Measurements from ENCODE around the gene MEI1.
A peak's percentile ranks its signal among the peaks of the same experiment; 100 is the strongest.

Gene MEI1

GRCh38 chr22:41808400-41808799, 109.1 kb downstream of the MEI1 start:
- Histone ChIP-seq H3K23ac (ENCODE audit: low read depth, low read length, poor library complexity) (no peak overlapping the region), H2BK12ac (ENCODE audit: low read length) (no peak overlapping the region), H3K4me1 (ENCODE audit: control insufficient read depth in 2 of 2, insufficient read depth in 1 of 2, low read depth in 1 of 2, low read length in 2 of 2) (peaks cover 0 to 3% of the 10 kb centered on the region in 2 donors), H4K91ac (ENCODE audit: low read depth, low read length, poor library complexity) (no peak overlapping the region), H3K14ac (ENCODE audit: low read length) (no peak overlapping the region), H3K27me3 (ENCODE audit: control insufficient read depth in 3 of 3, insufficient read depth in 3 of 3, low read depth in 1 of 3, low read length in 3 of 3) (no peaks in the 10 kb centered on the region), H3K4ac (ENCODE audit: low read length) (no peak overlapping the region), H2BK120ac (ENCODE audit: low read depth, low read length) (no peak overlapping the region), H3K79me1 (ENCODE audit: low read depth, low read length) (peaks cover 3% of the 10 kb centered on the region), H3K9ac (ENCODE audit: low read depth, low read length, poor library complexity) (peak overlapping the region; percentile 63), H2AFZ (ENCODE audit: low read length) (no peak overlapping the region), H3K18ac (ENCODE audit: low read length) (no peak overlapping the region), H2BK5ac (ENCODE audit: low read length) (no peak overlapping the region), H3K4me3 (ENCODE audit: low read length in 2 of 2) (no peak overlapping the region), H3K36me3 (replicated peaks in 1 of 2; ENCODE audit: control insufficient read depth in 2 of 2, insufficient read depth in 2 of 2, low read length in 2 of 2) (peaks cover 16 to 42% of the 10 kb centered on the region in 2 donors), H3K4me2 (ENCODE audit: insufficient read depth, low read length, poor library complexity, severe bottlenecking) (no peak overlapping the region), H2AK5ac (ENCODE audit: low read depth, low read length) (no peak overlapping the region), H2BK15ac (ENCODE audit: low read length) (no peak overlapping the region), H4K8ac (ENCODE audit: low read depth, low read length) (no peak overlapping the region), H3K9me3 (replicated peaks in 1 of 2; ENCODE audit: control insufficient read depth in 2 of 2, insufficient read depth in 1 of 2, low read depth in 1 of 2, low read length in 2 of 2) (no peaks in the 10 kb centered on the region), H3K27ac (replicated peaks; ENCODE audit: low read length) (no peak overlapping the region)
- no peak for DNase-seq (ENCODE audit: low spot score)
- WGBS, 2 donors (ENCODE audit: extremely low coverage in 2 of 2, insufficient read length in 2 of 2, insufficient replicate concordance in 1 of 2): no CpG with 5 or more reads among the region's 6 CpGs

GRCh38 chr22:41810022-41810421, 110.7 kb downstream of the MEI1 start:
- H3K14ac ChIP-seq (ENCODE audit: low read length): no peak overlapping the region
- H3K36me3 ChIP-seq (replicated peaks in 1 of 2; ENCODE audit: control insufficient read depth in 2 of 2, insufficient read depth in 2 of 2, low read length in 2 of 2): peaks cover 26 to 56% of the 10 kb centered on the region in 2 donors
- H3K9me3 ChIP-seq (replicated peaks in 1 of 2; ENCODE audit: control insufficient read depth in 2 of 2, insufficient read depth in 1 of 2, low read depth in 1 of 2, low read length in 2 of 2): no peaks in the 10 kb centered on the region
- DNase-seq (ENCODE audit: low spot score): no peak
- H3K27ac ChIP-seq (replicated peaks; ENCODE audit: low read length): no peak overlapping the region
- H2AFZ ChIP-seq (ENCODE audit: low read length): no peak overlapping the region
- H3K79me1 ChIP-seq (ENCODE audit: low read depth, low read length): peaks cover 3% of the 10 kb centered on the region
- H3K4me1 ChIP-seq (ENCODE audit: control insufficient read depth in 2 of 2, insufficient read depth in 1 of 2, low read depth in 1 of 2, low read length in 2 of 2): peaks cover 0 to 3% of the 10 kb centered on the region in 2 donors
- no CpG with 5 or more reads among the region's 12 CpGs for WGBS, 2 donors (ENCODE audit: extremely low coverage in 2 of 2, insufficient read length in 2 of 2, insufficient replicate concordance in 1 of 2)
- H4K8ac ChIP-seq (ENCODE audit: low read depth, low read length): no peak overlapping the region
- H2AK5ac ChIP-seq (ENCODE audit: low read depth, low read length): no peak overlapping the region
- H4K91ac ChIP-seq (ENCODE audit: low read depth, low read length, poor library complexity): no peak overlapping the region
- no peaks in the 10 kb centered on the region for H3K27me3 ChIP-seq (ENCODE audit: control insufficient read depth in 3 of 3, insufficient read depth in 3 of 3, low read depth in 1 of 3, low read length in 3 of 3)
- H2BK120ac ChIP-seq (ENCODE audit: low read depth, low read length): no peak overlapping the region
- H3K4ac ChIP-seq (ENCODE audit: low read length): no peak overlapping the region
- no peak overlapping the region for H3K4me2 ChIP-seq (ENCODE audit: insufficient read depth, low read length, poor library complexity, severe bottlenecking)
- H3K18ac ChIP-seq (ENCODE audit: low read length): no peak overlapping the region
- H2BK15ac ChIP-seq (ENCODE audit: low read length): no peak overlapping the region
- H3K9ac ChIP-seq (ENCODE audit: low read depth, low read length, poor library complexity): no peak overlapping the region
- no peak overlapping the region for H3K4me3 ChIP-seq (ENCODE audit: low read length in 2 of 2)
- no peak overlapping the region for H2BK12ac ChIP-seq (ENCODE audit: low read length)
- H3K23ac ChIP-seq (ENCODE audit: low read depth, low read length, poor library complexity): no peak overlapping the region
- H2BK5ac ChIP-seq (ENCODE audit: low read length): peak overlapping the region; percentile 48

GRCh38 chr22:41812805-41813545, 113.7 kb downstream of the MEI1 start:
- Histone ChIP-seq H3K18ac (ENCODE audit: low read length) (no peak overlapping the region), H3K4ac (ENCODE audit: low read length) (no peak overlapping the region), H3K4me2 (ENCODE audit: insufficient read depth, low read length, poor library complexity, severe bottlenecking) (no peak overlapping the region), H2BK120ac (ENCODE audit: low read depth, low read length) (no peak overlapping the region), H2BK12ac (ENCODE audit: low read length) (no peak overlapping the region), H3K27ac (replicated peaks; ENCODE audit: low read length) (no peak overlapping the region), H3K14ac (ENCODE audit: low read length) (no peak overlapping the region), H3K79me1 (ENCODE audit: low read depth, low read length) (peaks cover 3% of the 10 kb centered on the region), H3K4me3 (ENCODE audit: low read length in 2 of 2) (no peak overlapping the region), H3K9ac (ENCODE audit: low read depth, low read length, poor library complexity) (no peak overlapping the region), H2BK5ac (ENCODE audit: low read length) (no peak overlapping the region), H4K8ac (ENCODE audit: low read depth, low read length) (no peak overlapping the region), H3K9me3 (replicated peaks in 1 of 2; ENCODE audit: control insufficient read depth in 2 of 2, insufficient read depth in 1 of 2, low read depth in 1 of 2, low read length in 2 of 2) (no peaks in the 10 kb centered on the region), H3K23ac (ENCODE audit: low read depth, low read length, poor library complexity) (peak overlapping the region; percentile 48), H2BK15ac (ENCODE audit: low read length) (no peak overlapping the region), H3K27me3 (ENCODE audit: control insufficient read depth in 3 of 3, insufficient read depth in 3 of 3, low read depth in 1 of 3, low read length in 3 of 3) (no peaks in the 10 kb centered on the region), H2AFZ (ENCODE audit: low read length) (no peak overlapping the region), H2AK5ac (ENCODE audit: low read depth, low read length) (no peak overlapping the region), H3K4me1 (ENCODE audit: control insufficient read depth in 2 of 2, insufficient read depth in 1 of 2, low read depth in 1 of 2, low read length in 2 of 2) (peaks cover 0 to 3% of the 10 kb centered on the region in 2 donors), H4K91ac (ENCODE audit: low read depth, low read length, poor library complexity) (no peak overlapping the region), H3K36me3 (replicated peaks in 1 of 2; ENCODE audit: control insufficient read depth in 2 of 2, insufficient read depth in 2 of 2, low read length in 2 of 2) (peaks cover 29 to 75% of the 10 kb centered on the region in 2 donors)
- WGBS, 2 donors (ENCODE audit: extremely low coverage in 2 of 2, insufficient read length in 2 of 2, insufficient replicate concordance in 1 of 2): no CpG with 5 or more reads among the region's 16 CpGs
- no peak for DNase-seq (ENCODE audit: low spot score)

- peaks cover 29 to 77% of the 10 kb centered on the region in 2 donors for H3K36me3 ChIP-seq (replicated peaks in 1 of 2; ENCODE audit: control insufficient read depth in 2 of 2, insufficient read depth in 2 of 2, low read length in 2 of 2)
- no peak overlapping the region for H4K91ac ChIP-seq (ENCODE audit: low read depth, low read length, poor library complexity)
- no peak overlapping the region for H2BK15ac ChIP-seq (ENCODE audit: low read length)
- no peak overlapping the region for H3K18ac ChIP-seq (ENCODE audit: low read length)
- peaks cover 3% of the 10 kb centered on the region for H3K79me1 ChIP-seq (ENCODE audit: low read depth, low read length)
- no peaks in the 10 kb centered on the region for H3K4me1 ChIP-seq (ENCODE audit: control insufficient read depth in 2 of 2, insufficient read depth in 1 of 2, low read depth in 1 of 2, low read length in 2 of 2)
- H3K4me3 ChIP-seq (ENCODE audit: low read length in 2 of 2): no peak overlapping the region
- no peak overlapping the region for H3K9ac ChIP-seq (ENCODE audit: low read depth, low read length, poor library complexity)
- no peak overlapping the region for H2BK120ac ChIP-seq (ENCODE audit: low read depth, low read length)
- H2AFZ ChIP-seq (ENCODE audit: low read length): no peak overlapping the region
- no peak overlapping the region for H3K14ac ChIP-seq (ENCODE audit: low read length)
- H2AK5ac ChIP-seq (ENCODE audit: low read depth, low read length): no peak overlapping the region
- no peaks in the 10 kb centered on the region for H3K27me3 ChIP-seq (ENCODE audit: control insufficient read depth in 3 of 3, insufficient read depth in 3 of 3, low read depth in 1 of 3, low read length in 3 of 3)
- no peaks in the 10 kb centered on the region for H3K9me3 ChIP-seq (replicated peaks in 1 of 2; ENCODE audit: control insufficient read depth in 2 of 2, insufficient read depth in 1 of 2, low read depth in 1 of 2, low read length in 2 of 2)
- no peak overlapping the region for H3K4me2 ChIP-seq (ENCODE audit: insufficient read depth, low read length, poor library complexity, severe bottlenecking)
- H2BK12ac ChIP-seq (ENCODE audit: low read length): no peak overlapping the region
- no peak overlapping the region for H3K4ac ChIP-seq (ENCODE audit: low read length)
- no peak overlapping the region for H3K23ac ChIP-seq (ENCODE audit: low read depth, low read length, poor library complexity)
- H3K27ac ChIP-seq (replicated peaks; ENCODE audit: low read length): no peak overlapping the region
- no peak overlapping the region for H4K8ac ChIP-seq (ENCODE audit: low read depth, low read length)
- no CpG with 5 or more reads among the region's 9 CpGs for WGBS, 2 donors (ENCODE audit: extremely low coverage in 2 of 2, insufficient read length in 2 of 2, insufficient replicate concordance in 1 of 2)
- DNase-seq (ENCODE audit: low spot score): no peak
- H2BK5ac ChIP-seq (ENCODE audit: low read length): no peak overlapping the region
Measured at GRCh38 chr22:41813726-41814410, 114.6 kb downstream of the MEI1 start.

Measured in neuronal stem cell (in vitro differentiated cells).